GM08714 (cell line): ENCODE results near the gene BEND5.

Experiments
- H3K4me3 ChIP-seq: fragments of 200-500 bp; sonication (Bioruptor generic); 2 replicates; pipeline ENCODE4 v1.5.1; 2014; ENCODE audit warnings: mild to moderate bottlenecking, low read length, inconsistent platforms
- ZNF274 ChIP-seq: IDR thresholded peaks from 2 replicates; pipeline ENCODE4 v1.6.1; 2012; ENCODE audit warnings: mild to moderate bottlenecking, low read depth, low read length

The BEND5 gene

DNA sequence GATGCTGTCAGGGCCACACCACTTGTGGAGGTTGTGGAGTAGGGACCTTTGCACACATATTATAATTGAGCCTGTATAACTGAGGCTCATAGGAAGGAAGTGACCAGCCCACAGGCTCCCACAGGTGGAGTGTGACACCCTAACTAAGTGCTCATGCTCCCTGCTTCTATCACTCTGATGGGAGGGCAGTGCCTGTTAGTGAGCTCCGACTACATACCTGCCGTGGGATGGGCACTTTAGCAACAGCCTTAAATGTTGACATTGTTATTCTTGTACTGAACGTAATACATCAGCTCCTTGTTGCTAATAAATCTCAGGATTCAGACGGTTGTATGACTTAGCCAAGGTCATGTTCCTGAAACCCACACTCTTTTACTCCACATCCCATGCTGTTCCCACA, 58.0 kb downstream of the BEND5 start:
- no peak overlapping the region for H3K4me3 ChIP-seq
- no peak for TF ChIP-seq ZNF274

DNA sequence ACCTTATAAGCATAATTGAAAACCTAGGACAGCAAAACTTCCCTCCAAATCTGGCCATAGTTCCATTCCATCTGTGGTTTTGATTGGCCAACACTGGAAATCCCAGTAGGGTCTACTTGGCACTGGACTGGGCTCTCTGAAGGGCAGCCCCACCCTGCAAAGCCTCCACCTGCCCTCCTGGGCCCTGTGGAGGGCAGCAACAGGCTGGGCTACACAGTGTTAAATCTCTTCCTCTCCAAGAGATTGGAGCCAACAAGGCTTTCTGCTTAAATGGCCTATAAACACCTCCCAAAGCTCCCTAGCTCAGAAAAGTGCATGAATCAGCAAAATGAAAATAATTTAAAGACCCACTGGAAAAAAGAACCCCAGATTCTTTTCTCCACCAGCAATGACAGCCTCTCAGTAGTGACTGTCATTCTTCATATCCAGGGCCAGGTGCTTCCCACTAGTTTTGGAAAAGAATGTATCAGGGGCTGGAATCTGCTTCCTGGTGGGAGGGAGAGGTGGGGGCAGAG, 58.5 kb downstream of the BEND5 start:
- no peak for TF ChIP-seq ZNF274

DNA sequence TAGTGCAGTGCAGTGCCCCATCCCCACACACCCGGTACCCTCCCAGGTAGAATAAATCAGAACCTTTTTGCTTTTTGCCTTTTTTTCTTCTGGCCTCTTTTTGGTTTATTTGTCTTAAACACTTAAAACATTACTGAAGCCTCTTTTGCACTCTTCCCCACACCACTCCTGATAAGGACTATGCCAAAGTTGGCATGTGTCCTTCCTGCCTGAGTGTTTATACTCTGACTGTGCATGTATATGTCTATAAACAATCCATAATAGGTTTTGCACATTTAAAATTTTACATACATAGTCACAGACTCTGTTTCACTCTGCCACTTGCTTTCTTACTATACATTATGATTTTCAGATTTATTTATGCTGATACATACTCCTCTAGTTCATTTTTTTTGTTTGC, 59.6 kb downstream of the BEND5 start:
- no peak overlapping the region for H3K4me3 ChIP-seq
- TF ChIP-seq ZNF274, result no peak

More for the DNA sequence above, 58.5 kb downstream of the BEND5 start:
- H3K4me3 ChIP-seq, result no peak overlapping the region

DNA sequence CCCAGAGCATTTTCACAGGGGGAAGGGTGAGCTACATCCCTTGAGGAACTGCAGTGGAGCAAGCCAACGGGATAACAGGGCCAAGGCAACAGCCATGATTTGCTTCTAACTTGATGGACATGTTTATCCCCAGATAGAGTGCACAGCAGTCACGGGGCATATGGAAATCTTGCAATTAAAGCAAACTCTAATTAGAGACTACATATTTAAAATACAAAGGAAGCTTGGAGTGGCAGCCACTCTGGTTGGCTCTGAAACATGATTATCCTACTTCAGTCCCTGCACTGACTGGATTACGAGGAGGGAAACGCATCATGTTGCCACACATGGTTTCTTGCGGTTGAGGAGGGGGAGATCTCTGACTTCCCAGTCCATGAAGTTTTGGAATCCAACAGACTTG, 60.8 kb downstream of the BEND5 start:
- no peak for TF ChIP-seq ZNF274
- H3K4me3 ChIP-seq, result no peak overlapping the region

DNA sequence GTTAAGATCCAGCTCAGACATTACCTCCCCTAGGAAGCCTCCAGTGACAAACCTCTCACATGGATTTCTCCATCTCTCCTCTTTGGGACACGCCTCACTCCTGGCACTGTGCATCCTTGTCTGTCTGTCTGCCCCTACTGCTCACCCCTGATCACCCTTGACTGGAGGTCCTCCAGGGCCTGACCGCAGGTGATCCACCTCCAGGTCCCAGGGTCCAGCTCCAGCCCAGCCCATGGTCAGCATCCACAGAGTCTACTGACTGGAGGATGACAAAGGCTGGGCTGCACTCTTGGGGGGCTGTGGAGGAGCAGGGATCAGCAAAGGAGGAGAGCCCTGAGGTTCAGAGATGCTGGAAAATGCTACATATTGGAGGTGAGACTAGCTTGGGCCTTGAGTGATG, 65.8 kb downstream of the BEND5 start:
- no peak for TF ChIP-seq ZNF274
- no peak overlapping the region for H3K4me3 ChIP-seq

DNA sequence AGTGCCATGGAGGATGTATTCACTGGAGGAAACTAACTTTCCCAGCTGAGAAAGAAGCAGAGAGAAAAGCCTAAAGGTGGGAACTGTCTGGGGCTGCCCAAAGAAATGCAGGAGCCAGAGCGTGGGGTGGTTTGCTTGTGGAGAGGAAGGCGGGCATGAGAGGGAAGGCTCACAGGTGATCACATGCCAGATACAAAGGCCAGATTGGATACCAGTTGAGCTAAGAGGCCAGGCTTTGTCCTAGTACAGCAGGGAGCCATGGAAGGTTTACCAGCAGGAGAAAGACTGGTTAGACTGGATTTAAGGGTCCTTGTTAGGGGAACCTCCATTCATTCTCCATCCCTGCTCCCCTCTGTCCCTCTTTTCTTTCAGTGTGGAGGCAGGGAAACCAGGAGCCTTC, 66.4 kb downstream of the BEND5 start:
- H3K4me3 ChIP-seq, result no peak overlapping the region
- no peak for TF ChIP-seq ZNF274

DNA sequence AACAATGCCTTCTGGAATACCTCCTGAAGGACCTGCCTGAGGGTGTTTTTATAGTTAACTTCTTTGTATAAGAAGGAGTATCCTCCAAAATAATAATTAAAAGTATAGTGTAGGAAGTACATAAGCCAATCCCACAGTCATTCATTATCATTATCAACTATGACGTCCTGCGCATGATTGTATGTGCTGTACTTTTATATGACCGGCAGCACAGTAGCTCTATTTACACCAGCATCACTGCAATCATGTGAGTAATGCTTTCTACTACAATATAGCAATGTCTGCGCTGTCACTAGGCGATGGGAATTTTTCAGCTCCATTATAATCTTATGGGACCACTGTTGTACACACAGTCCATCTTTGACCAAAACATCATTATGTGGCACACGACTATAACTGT, 72.0 kb downstream of the BEND5 start:
- no peak for TF ChIP-seq ZNF274
- no peak overlapping the region for H3K4me3 ChIP-seq

DNA sequence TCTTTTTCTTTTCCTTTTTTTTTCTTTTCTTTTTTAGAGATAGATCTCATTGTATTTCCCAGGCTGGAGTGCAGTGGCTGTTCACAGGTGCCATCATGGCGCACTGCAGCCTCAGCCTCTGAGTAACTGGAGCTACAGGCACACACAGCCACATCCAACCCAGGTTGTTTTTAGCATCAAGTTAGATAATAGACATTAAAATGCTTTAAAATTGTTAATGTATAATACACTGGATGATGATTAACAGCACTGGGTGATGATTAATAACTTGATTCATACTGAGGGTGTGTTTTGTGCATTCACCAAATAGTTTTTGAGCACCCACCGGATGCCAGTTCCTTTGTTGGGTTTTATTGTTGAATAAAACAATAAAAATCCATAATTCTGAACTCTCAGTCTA, 75.2 kb downstream of the BEND5 start:
- no peak overlapping the region for H3K4me3 ChIP-seq
- no peak for TF ChIP-seq ZNF274

DNA sequence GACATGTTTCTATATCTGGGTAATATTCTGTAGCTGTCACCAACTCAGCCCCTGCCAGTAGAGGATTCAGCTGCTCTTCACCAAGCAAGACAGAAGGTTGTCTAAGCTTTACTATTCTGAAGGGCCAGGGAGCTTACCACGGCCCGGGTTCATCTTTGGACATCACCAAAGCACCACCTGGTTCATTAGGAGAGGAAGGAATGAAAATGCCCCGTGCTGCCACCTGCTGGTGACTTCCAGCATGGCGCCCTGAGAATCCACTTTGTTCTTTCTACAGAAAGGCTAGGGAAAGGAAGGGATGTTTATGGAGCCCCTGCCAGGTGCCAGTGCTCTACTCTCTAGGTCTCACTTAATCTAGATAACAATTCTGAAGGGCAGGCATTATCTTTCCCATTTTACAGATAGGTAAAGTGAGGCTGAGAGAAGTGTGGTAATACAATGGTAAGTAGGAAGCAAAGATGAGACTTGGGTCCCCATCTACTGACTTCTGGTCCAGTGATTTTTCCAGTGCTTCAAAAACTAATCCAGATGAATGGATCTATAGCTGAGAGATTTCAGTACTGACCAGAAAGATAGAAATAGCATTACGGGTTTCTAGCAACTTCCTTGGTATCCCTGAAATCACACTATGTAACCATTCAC, 79.5 kb downstream of the BEND5 start:
- no peak for TF ChIP-seq ZNF274
- no peak overlapping the region for H3K4me3 ChIP-seq

DNA sequence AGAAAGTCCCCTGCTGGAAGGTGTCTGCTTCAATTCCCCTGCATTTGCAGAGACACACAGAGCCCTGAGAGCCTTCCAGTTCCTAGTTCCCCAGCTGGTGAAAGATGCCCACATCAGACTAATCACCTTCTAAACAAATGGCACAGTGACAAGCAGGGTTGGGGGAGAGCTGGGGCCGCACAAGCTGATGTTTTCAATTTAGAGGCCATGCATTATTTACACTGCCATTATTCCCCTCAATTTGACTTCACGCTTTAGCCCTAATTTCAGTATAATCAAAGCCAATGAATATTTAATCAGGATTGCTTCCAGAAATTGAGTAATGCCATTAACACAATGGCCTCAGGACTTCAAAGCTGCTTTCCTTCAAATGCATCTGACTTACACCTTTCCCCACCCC, 81.5 kb downstream of the BEND5 start:
- TF ChIP-seq ZNF274, result no peak

DNA sequence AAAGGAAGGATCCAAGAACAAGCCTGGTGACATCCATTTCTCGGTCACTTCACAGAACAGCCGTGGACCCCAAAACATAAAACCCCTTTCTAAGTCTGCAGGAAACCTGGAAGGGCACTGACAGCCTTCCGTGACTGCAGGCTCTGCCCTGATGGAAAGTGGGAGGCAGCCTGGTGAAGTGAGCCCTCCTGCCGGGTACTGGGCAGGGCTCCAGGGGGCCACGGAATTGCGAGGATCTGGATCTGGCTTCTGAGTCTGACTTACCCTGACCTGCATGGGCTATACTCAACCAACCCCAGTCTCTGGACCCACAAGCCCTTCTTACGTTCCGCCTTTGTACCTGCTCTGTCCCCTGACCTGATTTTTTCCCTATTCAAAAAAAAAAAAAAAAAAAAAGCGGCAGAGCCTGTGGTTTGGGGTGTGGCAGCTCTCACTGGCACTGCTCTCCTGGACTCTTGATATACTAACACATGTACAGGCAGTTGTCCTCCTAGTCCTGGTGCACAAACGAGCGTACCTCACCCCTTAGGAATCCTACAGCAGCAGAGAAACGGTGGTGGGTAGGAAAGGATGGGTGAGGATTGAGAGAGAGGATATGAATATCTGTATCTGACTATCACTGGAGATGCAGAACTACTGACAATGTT, 82.9 kb downstream of the BEND5 start:
- no peak for TF ChIP-seq ZNF274
- no peak overlapping the region for H3K4me3 ChIP-seq

More for the DNA sequence above, 81.5 kb downstream of the BEND5 start:
- H3K4me3 ChIP-seq, result no peak overlapping the region

DNA sequence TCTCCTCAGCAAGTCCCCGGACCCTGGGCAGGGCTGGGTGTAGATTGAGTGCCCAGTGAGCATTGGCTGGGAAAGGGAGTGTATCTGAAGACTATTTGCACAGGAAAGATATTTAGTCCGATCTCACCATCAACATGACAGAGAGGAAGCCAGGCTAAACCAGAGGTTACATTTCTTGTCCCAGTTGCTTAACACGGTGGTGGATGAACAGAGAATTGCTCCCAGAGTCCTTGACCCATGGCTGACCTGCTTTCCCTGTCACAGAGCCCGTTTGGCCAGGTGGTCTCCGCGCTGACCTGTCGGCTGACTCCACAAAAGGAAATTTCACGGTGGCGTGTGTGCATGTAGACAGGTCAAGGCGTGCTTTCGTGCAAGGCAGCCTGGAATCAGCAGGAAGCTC, 83.5 kb downstream of the BEND5 start:
- TF ChIP-seq ZNF274, result no peak
- H3K4me3 ChIP-seq, result no peak overlapping the region

DNA sequence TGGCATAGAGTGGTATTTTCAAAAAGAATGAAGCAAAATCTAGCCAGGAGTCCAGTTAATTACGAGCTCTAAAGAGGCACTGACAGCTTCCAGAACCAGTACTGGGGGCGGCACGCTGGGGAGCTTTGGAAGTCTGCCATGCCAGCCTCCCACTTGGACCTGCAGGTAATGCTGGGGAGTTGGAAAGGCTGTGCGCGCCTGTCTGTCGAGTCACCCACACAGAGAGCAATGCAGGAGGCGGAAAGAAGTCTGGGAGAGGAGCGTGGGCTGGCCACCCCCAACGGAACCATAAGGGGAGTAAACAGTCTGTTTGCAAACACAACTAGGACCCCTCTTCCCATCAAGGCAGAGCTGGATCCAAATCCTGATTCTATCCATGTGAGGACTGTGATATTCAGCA, 84.5 kb downstream of the BEND5 start:
- TF ChIP-seq ZNF274, result no peak

DNA sequence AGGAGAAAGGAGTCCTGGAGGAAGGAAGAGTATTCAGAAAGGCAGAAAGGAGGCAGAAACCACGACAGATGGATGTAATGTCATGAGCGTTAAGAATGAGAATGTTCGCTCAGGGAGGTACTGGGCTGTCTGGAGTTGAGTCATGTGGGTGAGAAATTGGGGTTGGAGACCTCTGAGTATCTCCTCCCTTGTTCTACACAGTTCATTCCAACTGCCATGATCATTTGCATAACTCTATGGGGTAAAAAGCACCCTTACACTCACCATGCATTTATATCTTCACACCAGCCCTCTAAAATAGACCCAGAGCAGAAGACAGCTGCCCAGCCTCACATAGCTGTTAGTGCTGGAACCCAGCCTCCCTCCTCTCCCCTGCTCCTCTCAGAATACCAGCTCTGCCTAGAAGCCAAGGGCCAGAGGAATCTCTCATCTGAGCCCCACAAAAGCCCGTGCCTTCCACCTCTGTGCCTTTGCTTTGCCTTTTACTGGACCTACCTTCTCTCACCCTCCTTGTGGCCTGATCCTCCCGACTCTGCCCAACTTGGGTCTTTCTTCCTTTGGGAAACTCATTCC, 85.2 kb downstream of the BEND5 start:
- no peak overlapping the region for H3K4me3 ChIP-seq
- TF ChIP-seq ZNF274, result no peak

More for the DNA sequence above, 84.5 kb downstream of the BEND5 start:
- H3K4me3 ChIP-seq, result no peak overlapping the region

DNA sequence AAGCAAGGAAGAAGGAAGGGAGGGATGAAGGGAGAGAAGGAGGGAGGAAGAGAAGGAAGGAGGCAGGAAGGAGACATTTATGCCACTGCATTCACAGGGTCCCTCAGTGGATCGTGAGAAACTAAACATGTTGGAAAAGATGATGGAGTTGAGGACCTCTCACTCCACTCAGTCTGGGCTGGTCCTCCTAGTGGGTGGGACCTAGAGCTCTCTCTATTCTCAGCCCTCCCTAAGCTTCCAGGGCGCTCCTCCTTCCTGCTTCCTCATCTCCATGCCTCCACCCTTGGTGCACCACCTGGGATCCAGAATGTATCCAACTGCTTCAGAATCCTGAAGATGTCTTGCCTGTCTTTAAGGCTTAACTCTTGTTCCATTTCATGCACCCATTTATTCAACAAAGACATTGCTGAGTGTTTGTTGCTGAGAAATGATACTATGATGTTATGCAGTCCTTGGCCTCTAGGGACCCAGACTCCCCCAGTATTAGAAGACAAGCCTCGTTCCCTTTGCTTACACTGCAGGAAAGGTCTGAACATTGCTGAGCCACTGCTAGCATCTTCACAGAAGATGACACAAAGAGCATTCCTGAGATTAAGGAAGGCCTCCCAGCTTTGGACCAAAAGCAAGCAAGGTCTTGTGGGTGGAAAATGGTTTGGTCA, 88.5 kb downstream of the BEND5 start:
- no peak for TF ChIP-seq ZNF274
- no peak overlapping the region for H3K4me3 ChIP-seq
